HG03565 (cell line): ENCODE data around the gene FCER1A.

Experiments used
- ATAC-seq: cut with Tn5 transposase; IDR thresholded peaks from one replicate; pipeline ENCODE4 v1.9.1; 2021; ENCODE audit warnings: mild to moderate bottlenecking, moderate library complexity; ENCODE audit not compliant: unreplicated experiment

FCER1A gene

GRCh38 chr1:159302095-159302494 is at the start of gene FCER1A:
Gene FCER1A, plus strand, starts transcription at chr1:159302336. Its CDS starts 29 bp downstream, at chr1:159302365.
- ATAC-seq: no peak

GRCh38 chr1:159261311-159261710 is 40.8 kb upstream of the FCER1A start:
- ATAC-seq: no peak

- no peak for ATAC-seq
These were observed 40.2 kb upstream of the FCER1A start for GRCh38 chr1:159261721-159262494.

GRCh38 chr1:159266832-159267231 is 35.3 kb upstream of the FCER1A start:
- no peak for ATAC-seq

- no peak for ATAC-seq
These were observed 27.5 kb upstream of the FCER1A start for GRCh38 chr1:159274631-159275030.

- no peak for ATAC-seq
These were observed 26.2 kb upstream of the FCER1A start for GRCh38 chr1:159275891-159276290.

- no peak for ATAC-seq
These were observed 22.4 kb upstream of the FCER1A start for GRCh38 chr1:159279773-159280172.

GRCh38 chr1:159282118-159282517 is 20.0 kb upstream of the FCER1A start:
- no peak for ATAC-seq

- ATAC-seq: no peak
These were observed 13.1 kb upstream of the FCER1A start for GRCh38 chr1:159289060-159289459.

- no peak for ATAC-seq
These were observed 10.7 kb upstream of the FCER1A start for GRCh38 chr1:159291424-159291823.

GRCh38 chr1:159296706-159297375 is 5.3 kb upstream of the FCER1A start:
- no peak for ATAC-seq

GRCh38 chr1:159300146-159300545 is 2.0 kb upstream of the FCER1A start:
- no peak for ATAC-seq

- ATAC-seq: no peak
These were observed 5.3 kb downstream of the FCER1A start for GRCh38 chr1:159307346-159308020.

GRCh38 chr1:159311679-159312078 is 9.5 kb downstream of the FCER1A start:
- ATAC-seq: no peak

GRCh38 chr1:159315381-159315780 is 13.2 kb downstream of the FCER1A start:
- no peak for ATAC-seq

- no peak for ATAC-seq
These were observed 16.8 kb downstream of the FCER1A start for GRCh38 chr1:159318784-159319551.

GRCh38 chr1:159334797-159335196 is 32.7 kb downstream of the FCER1A start:
- no peak for ATAC-seq

- ATAC-seq: no peak
These were observed 35.9 kb downstream of the FCER1A start for GRCh38 chr1:159338018-159338417.

GRCh38 chr1:159339536-159339935 is 37.4 kb downstream of the FCER1A start:
- ATAC-seq: no peak

- no peak for ATAC-seq
These were observed 39.6 kb downstream of the FCER1A start for GRCh38 chr1:159341736-159342135.
